ENCODE results near the gene OR51B6. TPM values are rescaled to one million over a fixed set of nuclear protein-coding genes. Genes with fewer than 3 reads are reported as not detected.

The OR51B6 gene
- total and polyA plus RNA-seq, 2 of the 13 experiments (the other 11 are each of a cell fraction or from before 2014, with no cell fraction given), result not detected

- no peak for TF ChIP-seq ZNF800 (CRISPR knock-in tag; IDR thresholded peaks at IDR 0.05)
- TF ChIP-seq PHF8 (CRISPR knock-in tag; IDR thresholded peaks at IDR 0.05), result no peak
- no peak for TF ChIP-seq ZNF160 (CRISPR knock-in tag; IDR thresholded peaks at IDR 0.05)
- TF ChIP-seq HCFC1 (IDR thresholded peaks at IDR 0.05; ENCODE audit: low read depth, low read length), result no peak
- no peak for TF ChIP-seq ZSCAN21 (CRISPR knock-in tag; IDR thresholded peaks at IDR 0.05; ENCODE audit: borderline replicate concordance)
- no peak for TF ChIP-seq ZFP36L1 (CRISPR knock-in tag; IDR thresholded peaks at IDR 0.05)
- no peak for TF ChIP-seq NFAT5 (CRISPR knock-in tag; IDR thresholded peaks at IDR 0.05)
- TF ChIP-seq RAD21 (CRISPR knock-in tag; IDR thresholded peaks at IDR 0.05), result no peak
Measured at GRCh38 chr11:5345831-5346230, 5.5 kb upstream of the OR51B6 start (continued).
